ENCODE results near the gene MYO18B.

Gene MYO18B

GRCh38 chr22:25829808-25830777, 88.1 kb downstream of the MYO18B start:
- Histone ChIP-seq H3K4me1 (ENCODE audit: control insufficient read depth, insufficient read depth, low read length) (peaks cover 13% of the 10 kb centered on the region), H3K4me3 (ENCODE audit: insufficient read depth, low read depth, low read length) (no peak overlapping the region), H3K27me3 (ENCODE audit: control insufficient read depth, insufficient read depth, low read length, poor library complexity, severe bottlenecking) (no peaks in the 10 kb centered on the region), H3K36me3 (ENCODE audit: control insufficient read depth, insufficient read depth, low read length) (no peaks in the 10 kb centered on the region), H3K27ac (ENCODE audit: insufficient read depth, low read depth, low read length, poor library complexity, severe bottlenecking) (no peak overlapping the region), H3K9me3 (ENCODE audit: control insufficient read depth, low read length) (no peaks in the 10 kb centered on the region)
- WGBS, 2 experiments, result 95% methylated on average over 10 to 11 of the region's 11 CpGs

DNA sequence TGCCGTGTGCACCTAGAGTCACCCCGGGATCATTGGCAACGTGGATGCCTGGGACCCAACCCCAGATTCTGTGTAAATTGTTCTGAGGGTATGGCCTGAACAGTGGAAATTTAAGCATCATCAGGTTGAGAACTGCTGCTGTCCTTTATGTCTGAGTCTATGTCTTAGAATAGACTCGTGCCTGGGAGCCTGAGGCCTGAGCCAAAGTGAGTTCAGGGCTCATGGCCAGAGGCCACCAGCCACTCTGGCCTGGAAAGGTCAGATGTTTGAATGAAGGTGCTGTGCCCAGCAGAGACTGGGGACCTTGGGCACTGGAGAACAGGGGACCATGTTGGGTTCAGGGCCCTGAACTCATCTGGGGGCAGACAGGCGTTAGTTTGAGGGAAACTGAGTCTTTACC, 91.1 kb downstream of the MYO18B start:
- Histone ChIP-seq H3K4me3 (ENCODE audit: insufficient read depth, low read depth, low read length) (no peak overlapping the region), H3K9me3 (ENCODE audit: control insufficient read depth, low read length) (no peaks in the 10 kb centered on the region), H3K27ac (ENCODE audit: insufficient read depth, low read depth, low read length, poor library complexity, severe bottlenecking) (no peak overlapping the region), H3K27me3 (ENCODE audit: control insufficient read depth, insufficient read depth, low read length, poor library complexity, severe bottlenecking) (no peaks in the 10 kb centered on the region), H3K36me3 (ENCODE audit: control insufficient read depth, insufficient read depth, low read length) (no peaks in the 10 kb centered on the region), H3K4me1 (ENCODE audit: control insufficient read depth, insufficient read depth, low read length) (peaks cover under 1% of the 10 kb centered on the region)
- WGBS, 2 experiments, result 93% methylated on average over 5 of the region's 5 CpGs

DNA sequence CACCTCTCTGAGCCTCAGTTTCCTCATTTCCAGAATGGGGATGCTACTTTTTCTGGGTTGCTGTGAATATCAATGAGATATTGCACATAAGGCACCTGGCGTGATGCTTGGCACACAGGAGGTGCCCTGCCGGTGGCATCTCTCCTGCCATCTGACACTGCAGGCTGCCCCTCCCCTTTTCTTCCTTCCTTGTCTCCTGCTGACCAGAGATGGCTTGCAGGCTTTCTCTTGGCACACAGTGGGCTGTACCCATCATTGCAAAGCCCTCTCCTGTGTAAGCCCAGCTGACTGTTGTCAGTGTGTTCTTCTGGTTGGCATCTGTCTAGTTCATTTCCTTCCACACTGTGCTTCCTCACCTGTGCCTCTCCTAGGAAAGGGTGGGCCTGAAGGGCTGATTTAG, 91.7 kb downstream of the MYO18B start:
- no peaks in the 10 kb centered on the region for H3K27me3 ChIP-seq (ENCODE audit: control insufficient read depth, insufficient read depth, low read length, poor library complexity, severe bottlenecking)
- no peaks in the 10 kb centered on the region for H3K9me3 ChIP-seq (ENCODE audit: control insufficient read depth, low read length)
- no peaks in the 10 kb centered on the region for H3K4me1 ChIP-seq (ENCODE audit: control insufficient read depth, insufficient read depth, low read length)
- no peak overlapping the region for H3K27ac ChIP-seq (ENCODE audit: insufficient read depth, low read depth, low read length, poor library complexity, severe bottlenecking)
- no peak overlapping the region for H3K4me3 ChIP-seq (ENCODE audit: insufficient read depth, low read depth, low read length)
- H3K36me3 ChIP-seq (ENCODE audit: control insufficient read depth, insufficient read depth, low read length), result no peaks in the 10 kb centered on the region
- WGBS, 2 experiments, result 92 to 94% methylated on average over 2 of the region's 2 CpGs

DNA sequence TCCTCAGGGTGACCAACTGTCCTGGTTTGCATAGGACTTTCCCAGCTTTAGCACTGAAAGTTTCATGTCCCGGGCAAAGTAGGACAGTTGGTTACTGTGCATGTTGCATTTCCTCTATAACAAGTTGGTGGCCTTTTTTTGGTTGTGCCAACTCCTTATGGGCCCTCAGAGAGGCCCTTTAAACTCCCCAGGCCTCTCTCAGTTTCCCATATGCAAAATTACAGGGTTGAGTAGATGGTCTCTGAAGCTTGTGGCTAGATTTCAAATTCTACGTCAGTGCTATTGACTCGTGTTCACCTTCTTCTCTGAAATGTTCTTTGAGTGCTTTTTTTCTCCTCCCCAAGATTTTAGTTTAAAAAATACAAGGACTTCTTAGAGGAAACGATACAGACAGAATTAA, 92.5 kb downstream of the MYO18B start:
- Histone ChIP-seq H3K27me3 (ENCODE audit: control insufficient read depth, insufficient read depth, low read length, poor library complexity, severe bottlenecking) (no peaks in the 10 kb centered on the region), H3K9me3 (ENCODE audit: control insufficient read depth, low read length) (no peaks in the 10 kb centered on the region), H3K4me3 (ENCODE audit: insufficient read depth, low read depth, low read length) (no peak overlapping the region), H3K36me3 (ENCODE audit: control insufficient read depth, insufficient read depth, low read length) (no peaks in the 10 kb centered on the region), H3K27ac (ENCODE audit: insufficient read depth, low read depth, low read length, poor library complexity, severe bottlenecking) (no peak overlapping the region), H3K4me1 (ENCODE audit: control insufficient read depth, insufficient read depth, low read length) (peaks cover 1% of the 10 kb centered on the region)
- 92 to 94% methylated on average over 4 of the region's 4 CpGs for WGBS, 2 experiments

- WGBS, 2 experiments, result 91 to 94% methylated on average over 7 of the region's 7 CpGs
- H3K9me3 ChIP-seq (ENCODE audit: control insufficient read depth, low read length), result no peaks in the 10 kb centered on the region
- H3K4me1 ChIP-seq (ENCODE audit: control insufficient read depth, insufficient read depth, low read length), result peaks cover 10% of the 10 kb centered on the region
- H3K36me3 ChIP-seq (ENCODE audit: control insufficient read depth, insufficient read depth, low read length), result no peaks in the 10 kb centered on the region
- no peaks in the 10 kb centered on the region for H3K27me3 ChIP-seq (ENCODE audit: control insufficient read depth, insufficient read depth, low read length, poor library complexity, severe bottlenecking)
- H3K27ac ChIP-seq (ENCODE audit: insufficient read depth, low read depth, low read length, poor library complexity, severe bottlenecking), result no peak overlapping the region
- H3K4me3 ChIP-seq (ENCODE audit: insufficient read depth, low read depth, low read length), result no peak overlapping the region
Observed at GRCh38 chr22:25835348-25835747, 93.4 kb downstream of the MYO18B start.

- WGBS, 2 experiments, result 93% methylated on average over 9 of the region's 9 CpGs
- no peak overlapping the region for H3K4me3 ChIP-seq (ENCODE audit: insufficient read depth, low read depth, low read length)
- H3K27ac ChIP-seq (ENCODE audit: insufficient read depth, low read depth, low read length, poor library complexity, severe bottlenecking), result no peak overlapping the region
- H3K9me3 ChIP-seq (ENCODE audit: control insufficient read depth, low read length), result no peaks in the 10 kb centered on the region
- no peaks in the 10 kb centered on the region for H3K27me3 ChIP-seq (ENCODE audit: control insufficient read depth, insufficient read depth, low read length, poor library complexity, severe bottlenecking)
- peaks cover 13% of the 10 kb centered on the region for H3K4me1 ChIP-seq (ENCODE audit: control insufficient read depth, insufficient read depth, low read length)
- H3K36me3 ChIP-seq (ENCODE audit: control insufficient read depth, insufficient read depth, low read length), result no peaks in the 10 kb centered on the region
Observed at GRCh38 chr22:25837288-25837900, 95.4 kb downstream of the MYO18B start.

DNA sequence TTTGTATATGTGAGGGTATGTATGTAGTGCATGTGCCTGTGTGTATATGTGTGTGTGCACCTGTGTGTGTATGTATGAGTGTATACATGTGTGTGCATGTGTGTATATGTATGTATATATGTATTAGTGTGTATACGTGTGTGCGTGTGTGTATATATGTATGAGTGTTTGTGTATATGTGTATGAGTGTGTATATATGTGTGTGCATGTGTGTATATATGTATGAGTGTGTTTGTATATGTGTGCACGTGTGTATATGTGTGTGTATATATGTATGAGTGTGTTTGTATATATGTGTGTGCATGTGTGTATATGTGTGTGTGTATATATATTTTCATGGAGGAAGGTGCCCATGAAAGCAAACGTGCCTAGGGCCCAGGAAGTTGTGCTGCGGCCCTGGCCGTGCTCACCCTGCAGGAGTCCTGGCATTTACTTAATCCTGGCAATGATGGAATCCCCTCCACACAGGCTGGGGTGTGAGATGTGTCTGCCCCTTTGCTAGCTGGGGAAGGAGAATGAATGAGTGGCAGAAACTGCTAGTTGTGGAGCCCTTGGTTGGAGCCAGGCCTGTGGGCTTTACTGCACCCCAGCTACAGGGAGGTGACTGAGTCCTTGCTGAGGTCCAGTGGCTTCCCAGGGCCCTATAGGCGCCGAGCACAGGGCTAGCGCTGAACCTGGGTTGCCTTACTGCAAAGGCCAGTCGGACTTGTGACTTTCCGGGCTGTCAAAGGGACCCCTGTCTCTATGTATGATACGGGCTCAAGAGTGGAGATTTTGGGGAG, 97.2 kb downstream of the MYO18B start:
- H3K4me3 ChIP-seq (ENCODE audit: insufficient read depth, low read depth, low read length), result no peak overlapping the region
- no peaks in the 10 kb centered on the region for H3K9me3 ChIP-seq (ENCODE audit: control insufficient read depth, low read length)
- H3K36me3 ChIP-seq (ENCODE audit: control insufficient read depth, insufficient read depth, low read length), result no peaks in the 10 kb centered on the region
- 81 to 82% methylated on average over 12 of the region's 12 CpGs for WGBS, 2 experiments
- no peaks in the 10 kb centered on the region for H3K27me3 ChIP-seq (ENCODE audit: control insufficient read depth, insufficient read depth, low read length, poor library complexity, severe bottlenecking)
- H3K27ac ChIP-seq (ENCODE audit: insufficient read depth, low read depth, low read length, poor library complexity, severe bottlenecking), result no peak overlapping the region
- H3K4me1 ChIP-seq (ENCODE audit: control insufficient read depth, insufficient read depth, low read length), result peaks cover 15% of the 10 kb centered on the region

GRCh38 chr22:25839755-25840154, 97.8 kb downstream of the MYO18B start:
- Histone ChIP-seq H3K4me3 (ENCODE audit: insufficient read depth, low read depth, low read length) (no peak overlapping the region), H3K4me1 (ENCODE audit: control insufficient read depth, insufficient read depth, low read length) (peaks cover 16% of the 10 kb centered on the region), H3K27ac (ENCODE audit: insufficient read depth, low read depth, low read length, poor library complexity, severe bottlenecking) (peak overlapping the region; percentile 8), H3K9me3 (ENCODE audit: control insufficient read depth, low read length) (no peaks in the 10 kb centered on the region), H3K36me3 (ENCODE audit: control insufficient read depth, insufficient read depth, low read length) (no peaks in the 10 kb centered on the region), H3K27me3 (ENCODE audit: control insufficient read depth, insufficient read depth, low read length, poor library complexity, severe bottlenecking) (no peaks in the 10 kb centered on the region)
- 91 to 92% methylated on average over 6 of the region's 6 CpGs for WGBS, 2 experiments

GRCh38 chr22:25840167-25840566, 98.2 kb downstream of the MYO18B start:
- Histone ChIP-seq H3K9me3 (ENCODE audit: control insufficient read depth, low read length) (no peaks in the 10 kb centered on the region), H3K4me1 (ENCODE audit: control insufficient read depth, insufficient read depth, low read length) (peaks cover 16% of the 10 kb centered on the region), H3K27ac (ENCODE audit: insufficient read depth, low read depth, low read length, poor library complexity, severe bottlenecking) (peak overlapping the region; percentile 8), H3K27me3 (ENCODE audit: control insufficient read depth, insufficient read depth, low read length, poor library complexity, severe bottlenecking) (no peaks in the 10 kb centered on the region), H3K36me3 (ENCODE audit: control insufficient read depth, insufficient read depth, low read length) (no peaks in the 10 kb centered on the region), H3K4me3 (ENCODE audit: insufficient read depth, low read depth, low read length) (no peak overlapping the region)
- 81 to 87% methylated on average over 5 of the region's 5 CpGs for WGBS, 2 experiments

DNA sequence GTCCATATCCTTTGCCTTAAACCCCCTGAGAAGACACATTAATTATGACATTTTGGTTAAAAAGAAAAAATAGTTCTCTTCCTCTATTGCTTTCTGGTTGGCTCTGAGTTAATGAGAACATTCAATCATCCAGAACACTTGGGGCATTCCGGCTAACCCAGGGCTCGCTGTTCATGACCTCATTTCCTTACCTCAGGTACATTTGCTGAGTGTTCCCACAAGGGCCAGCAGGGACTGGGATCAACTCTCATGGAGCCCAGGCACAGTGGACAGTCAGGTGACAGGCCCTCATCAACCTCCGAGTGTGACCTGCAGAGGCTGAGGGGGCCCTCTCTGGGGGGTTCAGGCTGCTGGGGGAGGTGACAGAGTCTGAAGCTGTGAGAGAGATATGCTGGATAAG, 98.9 kb downstream of the MYO18B start:
- H3K27ac ChIP-seq (ENCODE audit: insufficient read depth, low read depth, low read length, poor library complexity, severe bottlenecking), result no peak overlapping the region
- WGBS, 2 experiments, result 88 to 91% methylated on average over 3 of the region's 3 CpGs
- peaks cover 16% of the 10 kb centered on the region for H3K4me1 ChIP-seq (ENCODE audit: control insufficient read depth, insufficient read depth, low read length)
- H3K36me3 ChIP-seq (ENCODE audit: control insufficient read depth, insufficient read depth, low read length), result no peaks in the 10 kb centered on the region
- H3K4me3 ChIP-seq (ENCODE audit: insufficient read depth, low read depth, low read length), result no peak overlapping the region
- no peaks in the 10 kb centered on the region for H3K27me3 ChIP-seq (ENCODE audit: control insufficient read depth, insufficient read depth, low read length, poor library complexity, severe bottlenecking)
- H3K9me3 ChIP-seq (ENCODE audit: control insufficient read depth, low read length), result no peaks in the 10 kb centered on the region
